GM20000 (cell line): Measurements from ENCODE around the gene KCNH8.

Experiments used
- DNase-seq: peaks from one replicate; pipeline ENCODE4 v3.0.0; 2012; ENCODE audit warnings: low spot score
- TF ChIP-seq, protein P1 (sequence below): IDR thresholded peaks from 2 replicates; pipeline ENCODE4 v1.5.1; 2012; ENCODE audit warnings: mild to moderate bottlenecking, control low read depth; ENCODE audit errors: extremely low read depth, missing control alignments

The KCNH8 gene

DNA sequence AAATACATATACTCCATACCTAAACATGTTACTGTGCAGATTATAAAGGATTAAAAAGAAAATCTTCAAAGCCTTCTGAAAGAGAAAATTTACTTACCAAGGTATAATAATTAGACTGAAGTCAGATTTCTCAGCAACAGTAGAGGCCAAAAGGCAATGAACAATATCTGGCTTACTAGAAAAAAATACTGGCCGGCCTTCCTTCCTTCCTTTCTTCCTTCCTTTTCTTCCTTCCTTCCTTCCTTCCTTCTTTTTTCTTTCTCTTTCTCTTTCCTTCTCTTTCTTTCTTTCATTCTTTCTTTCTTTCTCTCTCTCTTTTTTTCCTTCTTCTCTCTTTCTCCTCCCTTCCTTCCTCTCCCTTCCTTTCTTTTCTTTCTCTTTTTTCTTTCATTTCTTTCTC lies 209.6 kb downstream of the KCNH8 start:
- TF ChIP-seq, protein P1, sequence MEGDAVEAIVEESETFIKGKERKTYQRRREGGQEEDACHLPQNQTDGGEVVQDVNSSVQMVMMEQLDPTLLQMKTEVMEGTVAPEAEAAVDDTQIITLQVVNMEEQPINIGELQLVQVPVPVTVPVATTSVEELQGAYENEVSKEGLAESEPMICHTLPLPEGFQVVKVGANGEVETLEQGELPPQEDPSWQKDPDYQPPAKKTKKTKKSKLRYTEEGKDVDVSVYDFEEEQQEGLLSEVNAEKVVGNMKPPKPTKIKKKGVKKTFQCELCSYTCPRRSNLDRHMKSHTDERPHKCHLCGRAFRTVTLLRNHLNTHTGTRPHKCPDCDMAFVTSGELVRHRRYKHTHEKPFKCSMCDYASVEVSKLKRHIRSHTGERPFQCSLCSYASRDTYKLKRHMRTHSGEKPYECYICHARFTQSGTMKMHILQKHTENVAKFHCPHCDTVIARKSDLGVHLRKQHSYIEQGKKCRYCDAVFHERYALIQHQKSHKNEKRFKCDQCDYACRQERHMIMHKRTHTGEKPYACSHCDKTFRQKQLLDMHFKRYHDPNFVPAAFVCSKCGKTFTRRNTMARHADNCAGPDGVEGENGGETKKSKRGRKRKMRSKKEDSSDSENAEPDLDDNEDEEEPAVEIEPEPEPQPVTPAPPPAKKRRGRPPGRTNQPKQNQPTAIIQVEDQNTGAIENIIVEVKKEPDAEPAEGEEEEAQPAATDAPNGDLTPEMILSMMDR: no peak
- DNase-seq: no peak

DNA sequence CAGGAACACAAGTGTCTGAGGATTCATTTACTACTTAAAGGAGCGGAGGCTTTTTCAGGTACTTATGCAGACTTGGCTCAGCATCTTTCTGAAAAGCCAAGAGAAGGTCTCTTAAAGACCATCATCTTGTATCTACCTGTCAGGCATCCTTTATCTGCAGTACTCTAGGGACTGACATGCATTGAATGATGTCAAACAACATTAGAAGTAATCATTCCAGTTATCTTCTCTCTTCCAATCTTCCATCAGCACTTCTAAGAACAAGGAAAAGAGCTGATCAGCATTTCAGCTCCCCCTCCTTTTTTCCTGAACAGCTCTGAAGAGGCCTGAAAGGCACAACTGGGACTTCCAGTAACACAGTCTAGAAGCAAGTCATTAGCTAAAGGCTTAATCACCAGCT lies 214.8 kb downstream of the KCNH8 start:
- DNase-seq: no peak
- TF ChIP-seq, protein P1: no peak

DNA sequence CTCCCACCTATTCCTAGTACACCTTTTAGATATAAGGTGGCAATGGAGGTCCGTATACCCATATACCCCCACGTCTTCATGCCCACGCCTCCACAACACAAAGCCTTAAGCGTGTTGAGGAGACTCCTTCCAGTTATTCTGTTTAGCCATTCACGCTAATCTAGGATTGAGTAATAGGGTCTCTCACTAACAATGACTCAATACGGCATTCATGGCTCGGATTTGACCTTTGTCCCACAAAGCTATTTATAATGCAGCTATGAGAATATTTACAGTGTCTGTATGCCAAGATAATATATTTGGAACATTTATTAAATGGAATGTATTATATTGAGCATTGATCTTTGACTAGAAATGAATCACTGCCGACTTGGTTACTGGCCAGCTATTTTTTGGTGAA lies 215.8 kb downstream of the KCNH8 start:
- DNase-seq: no peak
- TF ChIP-seq, protein P1: no peak

DNA sequence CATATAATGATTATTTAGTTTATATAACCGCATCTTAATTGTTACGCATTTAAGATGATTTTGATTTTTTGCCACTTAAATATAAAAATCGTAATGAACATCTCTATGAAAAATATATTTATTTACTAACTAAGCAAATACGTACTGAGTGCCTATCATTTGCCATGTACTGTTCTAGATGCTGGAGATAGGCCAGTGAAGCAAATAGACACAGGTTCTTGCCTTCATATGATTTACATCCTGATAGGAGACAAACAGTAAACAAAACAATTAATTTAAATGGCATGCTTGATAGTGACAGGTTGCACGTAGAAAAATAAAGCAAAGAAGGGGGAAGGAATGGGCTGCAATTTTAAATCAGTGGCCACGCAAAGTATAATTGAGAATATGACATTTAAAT lies 217.2 kb downstream of the KCNH8 start:
- no peak for DNase-seq

DNA sequence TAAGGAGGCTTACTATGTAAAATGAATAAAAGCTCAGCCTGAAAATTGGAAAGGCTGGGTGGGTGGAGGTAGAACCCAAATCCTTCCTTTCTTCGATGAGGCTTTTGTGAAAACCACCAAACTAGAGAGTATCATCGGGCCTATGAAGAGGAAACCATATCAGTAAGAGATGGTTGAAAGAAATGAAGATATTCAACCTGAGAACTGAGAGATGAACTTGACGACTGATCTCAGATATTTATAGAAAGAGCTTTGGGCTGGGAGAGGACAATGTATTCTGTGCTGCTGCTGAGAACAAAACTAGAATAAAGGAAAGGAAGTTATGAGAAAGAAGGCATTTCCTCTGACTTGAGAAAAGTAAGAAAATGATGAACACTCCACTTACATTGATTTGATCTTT lies 236.6 kb downstream of the KCNH8 start:
- TF ChIP-seq, protein P1: no peak
- DNase-seq: peak; percentile 9

More for the DNA sequence above, 217.2 kb downstream of the KCNH8 start:
- TF ChIP-seq, protein P1: no peak

DNA sequence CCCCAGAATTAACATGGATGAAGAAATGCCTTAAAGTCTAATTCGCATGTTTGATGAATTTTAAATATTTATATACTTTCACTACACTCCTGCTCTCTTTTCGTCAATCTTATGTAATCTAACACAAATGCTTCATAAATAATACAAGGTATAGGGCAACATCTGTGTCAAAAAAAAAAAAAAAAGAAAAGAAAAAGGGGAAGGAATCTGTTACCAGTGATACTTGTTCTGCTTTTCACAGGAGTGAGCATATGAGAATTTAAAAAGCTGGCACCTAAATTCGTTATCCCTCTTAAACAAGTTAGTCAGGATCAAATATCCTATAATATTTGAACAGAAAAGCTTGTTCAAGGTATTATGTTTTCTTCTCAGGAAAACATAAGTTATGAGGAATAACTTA lies 243.8 kb downstream of the KCNH8 start:
- DNase-seq: no peak

DNA sequence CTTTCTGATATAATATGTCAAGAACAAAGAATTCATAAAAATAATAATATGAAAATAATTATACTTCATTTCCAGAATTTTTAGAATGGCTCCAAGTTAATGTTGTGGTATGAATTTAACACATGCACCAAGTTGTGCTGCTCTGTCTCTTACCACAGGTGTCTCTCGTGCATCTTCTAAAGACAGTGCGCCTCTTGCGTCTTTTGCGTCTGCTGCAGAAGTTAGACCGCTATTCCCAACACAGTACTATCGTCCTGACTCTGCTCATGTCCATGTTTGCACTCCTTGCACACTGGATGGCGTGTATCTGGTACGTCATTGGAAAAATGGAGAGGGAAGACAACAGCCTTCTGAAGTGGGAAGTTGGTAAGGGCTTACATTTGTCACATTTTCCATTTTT lies 246.6 kb downstream of the KCNH8 start:
- TF ChIP-seq, protein P1: no peak
- DNase-seq: no peak

More for the DNA sequence above, 243.8 kb downstream of the KCNH8 start:
- TF ChIP-seq, protein P1: no peak

DNA sequence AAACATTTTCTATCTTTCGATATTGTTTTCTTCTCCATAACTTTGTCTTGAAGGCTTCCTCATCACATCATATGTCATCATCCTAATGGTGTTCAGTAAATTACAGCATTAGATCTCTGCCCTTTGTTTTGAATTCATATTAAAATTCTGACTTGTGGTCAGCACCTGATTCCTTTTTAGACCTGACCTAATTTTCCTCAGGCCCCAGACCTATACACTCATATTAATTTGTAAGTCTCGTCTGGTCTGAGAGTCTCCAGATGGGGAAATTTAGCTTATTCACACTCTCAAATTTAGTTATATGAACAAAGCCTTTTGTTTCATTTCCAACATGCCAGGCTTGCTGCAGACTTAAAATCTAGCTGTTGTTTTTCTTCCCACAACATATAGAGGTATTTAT lies 248.4 kb downstream of the KCNH8 start:
- TF ChIP-seq, protein P1: no peak
- DNase-seq: no peak
